Right atrium auricular region (tissue), 2 donors: ENCODE measurements around the gene PMIS2. TPM values are rescaled to one million over a fixed set of nuclear protein-coding genes. Genes with fewer than 3 reads are reported as not detected.

Experiments
- DNase-seq: peaks from one replicate; pipeline ENCODE4 v3.0.0-alpha.2; 2019; ENCODE audit warnings: low spot score
- H3K27ac ChIP-seq, 2 donors: fragments of 200-600 bp; sonication (generic); 1 replicate in 1 of 2; 2 replicates in 1 of 2; pipeline ENCODE4 v1.5.1; 2016 to 2019
- H3K27me3 ChIP-seq, 2 donors: fragments of 200-600 bp; sonication (generic); one replicate each; pipeline versions ENCODE4 v1.5.1 to v1.6.0; 2017 to 2019
- H3K36me3 ChIP-seq: fragments of 200-600 bp; sonication (generic); one replicate; pipeline ENCODE4 v1.5.1; 2016
- H3K4me1 ChIP-seq, 2 donors: fragments of 200-600 bp; sonication (generic); one replicate each; pipeline versions ENCODE4 v1.5.1 to v1.6.0; 2017 to 2019
- H3K4me3 ChIP-seq, 2 donors: fragments of 200-600 bp; sonication (generic); 1 replicate in 1 of 2; 2 replicates in 1 of 2; pipeline ENCODE4 v1.5.1; 2017 to 2019; ENCODE audit warnings: mild to moderate bottlenecking in 1 of 2, moderate library complexity in 1 of 2
- H3K9me3 ChIP-seq, 2 donors: fragments of 200-600 bp; sonication (generic); one replicate each; pipeline ENCODE4 v1.5.1; 2019
- total RNA-seq, 2 donors: library from RNA; depleted of rRNA; stranded (reverse); fragments of >200 nt; gene quantifications; one replicate each; pipeline ENCODE4 v1.1.0, GENCODE V29; 2016
- TF ChIP-seq, protein P1 (sequence below), 2 donors: fragments of 200-600 bp; sonication (generic); IDR thresholded peaks; one replicate each; pipeline ENCODE4 v1.5.1; 2019; ENCODE audit warnings: antibody characterized with exemption in 2 of 2

PMIS2 gene
- total RNA-seq, 2 donors from 2014 or later = not detected

DNA sequence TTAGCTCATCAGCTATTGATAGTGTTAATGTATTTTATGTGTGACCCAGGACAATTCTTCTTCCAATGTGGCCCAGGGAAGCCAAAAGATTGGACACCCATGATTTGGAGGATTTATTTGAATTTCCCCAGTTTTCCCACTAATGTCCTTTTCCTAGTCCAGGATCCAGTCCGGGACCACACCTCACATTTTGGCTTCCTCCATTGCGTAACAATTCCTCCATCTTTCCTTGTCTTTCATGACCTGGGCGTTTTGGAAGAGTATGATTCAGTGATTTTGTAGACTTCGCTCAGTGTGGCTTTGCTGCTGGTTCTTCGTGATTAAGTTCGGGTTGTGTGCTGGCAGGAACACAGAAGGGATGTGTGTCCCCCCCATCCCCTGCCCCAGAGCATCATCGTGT, 19.2 kb upstream of the PMIS2 start:
- no peak overlapping the region for H3K4me3 ChIP-seq
- no peak overlapping the region for H3K27ac ChIP-seq
- H3K27me3 ChIP-seq = no peaks in the 10 kb centered on the region
- H3K36me3 ChIP-seq = no peaks in the 10 kb centered on the region
- TF ChIP-seq, protein P1, sequence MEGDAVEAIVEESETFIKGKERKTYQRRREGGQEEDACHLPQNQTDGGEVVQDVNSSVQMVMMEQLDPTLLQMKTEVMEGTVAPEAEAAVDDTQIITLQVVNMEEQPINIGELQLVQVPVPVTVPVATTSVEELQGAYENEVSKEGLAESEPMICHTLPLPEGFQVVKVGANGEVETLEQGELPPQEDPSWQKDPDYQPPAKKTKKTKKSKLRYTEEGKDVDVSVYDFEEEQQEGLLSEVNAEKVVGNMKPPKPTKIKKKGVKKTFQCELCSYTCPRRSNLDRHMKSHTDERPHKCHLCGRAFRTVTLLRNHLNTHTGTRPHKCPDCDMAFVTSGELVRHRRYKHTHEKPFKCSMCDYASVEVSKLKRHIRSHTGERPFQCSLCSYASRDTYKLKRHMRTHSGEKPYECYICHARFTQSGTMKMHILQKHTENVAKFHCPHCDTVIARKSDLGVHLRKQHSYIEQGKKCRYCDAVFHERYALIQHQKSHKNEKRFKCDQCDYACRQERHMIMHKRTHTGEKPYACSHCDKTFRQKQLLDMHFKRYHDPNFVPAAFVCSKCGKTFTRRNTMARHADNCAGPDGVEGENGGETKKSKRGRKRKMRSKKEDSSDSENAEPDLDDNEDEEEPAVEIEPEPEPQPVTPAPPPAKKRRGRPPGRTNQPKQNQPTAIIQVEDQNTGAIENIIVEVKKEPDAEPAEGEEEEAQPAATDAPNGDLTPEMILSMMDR (IDR thresholded peaks at IDR 0.05) = no peak
- H3K9me3 ChIP-seq = no peaks in the 10 kb centered on the region
- no peak for DNase-seq
- no peaks in the 10 kb centered on the region for H3K4me1 ChIP-seq

DNA sequence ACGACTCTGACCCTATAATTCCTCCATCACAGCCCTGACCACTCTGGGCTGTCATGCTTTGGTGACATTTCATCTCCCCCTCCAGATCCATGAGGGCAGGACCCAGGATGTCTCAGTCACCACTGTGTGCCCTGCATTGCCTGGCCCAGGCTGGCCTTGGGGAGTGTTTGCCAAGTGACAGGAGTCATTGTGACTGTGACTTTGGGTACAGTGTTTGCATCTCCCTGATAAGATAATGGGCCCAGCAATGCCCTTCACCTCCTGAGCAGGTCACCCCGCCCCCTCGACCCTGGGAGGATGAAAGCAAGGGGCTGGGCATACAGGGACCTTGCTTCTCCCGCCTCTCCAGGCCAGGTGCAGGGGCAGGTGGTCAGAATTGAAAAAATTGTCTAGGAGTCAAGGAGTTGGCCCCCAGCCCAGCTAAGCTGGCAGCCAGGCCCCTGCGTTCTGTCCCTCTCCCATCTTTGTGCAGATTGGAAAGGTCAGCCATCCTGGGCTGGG, 16.6 kb upstream of the PMIS2 start:
- H3K27me3 ChIP-seq = no peaks in the 10 kb centered on the region
- no peaks in the 10 kb centered on the region for H3K4me1 ChIP-seq
- no peaks in the 10 kb centered on the region for H3K9me3 ChIP-seq
- no peak overlapping the region for H3K4me3 ChIP-seq
- no peak overlapping the region for H3K27ac ChIP-seq
- TF ChIP-seq, protein P1 (IDR thresholded peaks at IDR 0.05) = no peak
- no peak for DNase-seq
- no peaks in the 10 kb centered on the region for H3K36me3 ChIP-seq

GRCh38 chr19:35571406-35571965, 14.5 kb upstream of the PMIS2 start:
- TF ChIP-seq, protein P1 (IDR thresholded peaks at IDR 0.05) = no peak
- no peak for DNase-seq

DNA sequence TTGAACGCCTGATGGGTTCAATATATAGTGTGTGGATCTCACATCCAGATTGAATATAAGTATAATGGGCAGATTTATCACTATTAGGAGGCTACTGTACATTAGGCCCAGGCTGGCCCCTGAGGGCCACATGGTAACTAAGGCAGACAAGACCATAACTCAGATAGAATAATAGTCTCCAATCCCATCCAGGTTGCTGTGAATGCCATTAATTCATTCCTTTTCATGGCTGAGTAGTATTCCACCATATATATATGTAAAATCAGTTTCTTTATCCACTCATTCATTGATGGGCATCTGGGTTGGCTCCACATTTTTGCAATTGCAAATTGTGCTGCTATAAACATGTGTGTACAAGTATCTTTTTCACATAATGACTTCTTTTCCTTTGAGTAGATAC, 8.1 kb upstream of the PMIS2 start:
- Histone ChIP-seq H3K27ac (no peak overlapping the region), H3K4me3 (no peak overlapping the region), H3K4me1 (no peaks in the 10 kb centered on the region), H3K27me3 (no peaks in the 10 kb centered on the region), H3K36me3 (no peaks in the 10 kb centered on the region), H3K9me3 (peaks cover 0 to 17% of the 10 kb centered on the region in 2 donors)
- TF ChIP-seq, protein P1 (IDR thresholded peaks at IDR 0.05) = no peak
- no peak for DNase-seq

More at GRCh38 chr19:35571406-35571965, 14.5 kb upstream of the PMIS2 start:
- H3K27me3 ChIP-seq = no peaks in the 10 kb centered on the region
- no peak overlapping the region for H3K27ac ChIP-seq
- H3K9me3 ChIP-seq = peaks cover 0 to 10% of the 10 kb centered on the region in 2 donors
- H3K36me3 ChIP-seq = no peaks in the 10 kb centered on the region
- H3K4me3 ChIP-seq = no peak overlapping the region
- no peaks in the 10 kb centered on the region for H3K4me1 ChIP-seq

DNA sequence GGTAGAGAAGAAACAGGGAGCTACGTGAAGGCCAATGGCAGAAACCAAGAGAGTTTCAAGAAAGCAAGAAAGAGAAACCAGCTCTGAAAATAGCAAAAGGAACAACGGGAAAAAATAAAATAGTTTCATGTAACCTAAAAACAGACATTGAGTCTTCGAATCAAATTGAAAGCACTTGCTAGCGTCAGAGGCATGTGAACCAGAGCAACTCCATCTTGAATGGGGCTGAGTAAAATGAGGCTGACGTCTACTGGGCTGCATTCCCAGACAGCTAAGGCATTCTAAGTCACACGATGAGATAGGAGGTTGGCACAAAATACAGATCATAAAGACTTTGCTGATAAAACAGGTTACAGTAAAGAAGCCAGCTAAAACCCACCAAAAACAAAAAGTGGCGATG, 7.3 kb upstream of the PMIS2 start:
- Histone ChIP-seq H3K9me3 (peaks cover 0 to 17% of the 10 kb centered on the region in 2 donors), H3K27ac (no peak overlapping the region), H3K4me1 (no peaks in the 10 kb centered on the region), H3K4me3 (no peak overlapping the region), H3K36me3 (no peaks in the 10 kb centered on the region), H3K27me3 (no peaks in the 10 kb centered on the region)
- DNase-seq = no peak
- TF ChIP-seq, protein P1 (IDR thresholded peaks at IDR 0.05) = no peak

DNA sequence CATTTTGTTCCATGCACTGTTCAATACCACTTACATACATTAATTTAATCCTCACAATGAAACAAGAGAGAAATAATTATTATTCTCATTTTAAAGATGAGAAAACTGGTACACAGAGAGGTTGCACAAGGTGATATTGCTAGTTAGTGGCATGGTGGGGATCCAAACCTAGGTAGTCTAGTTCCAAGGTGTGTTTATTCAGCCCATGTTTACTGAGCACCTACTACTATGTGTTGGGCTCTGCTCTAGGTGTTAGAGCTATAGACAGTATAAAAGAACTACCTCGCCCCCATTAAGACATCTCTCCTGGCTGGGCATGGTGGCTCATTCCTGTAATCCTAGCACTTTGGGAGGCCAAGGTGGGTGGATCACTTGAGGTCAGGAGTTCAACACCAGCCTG, 3.2 kb upstream of the PMIS2 start:
- DNase-seq = no peak
- H3K27me3 ChIP-seq = no peaks in the 10 kb centered on the region
- H3K9me3 ChIP-seq = no peaks in the 10 kb centered on the region
- TF ChIP-seq, protein P1 (IDR thresholded peaks at IDR 0.05) = no peak
- no peaks in the 10 kb centered on the region for H3K4me1 ChIP-seq
- no peak overlapping the region for H3K4me3 ChIP-seq
- no peak overlapping the region for H3K27ac ChIP-seq
- no peaks in the 10 kb centered on the region for H3K36me3 ChIP-seq
